Kidney epithelial cell (primary cell): ENCODE results near the gene PDIK1L. TPM values are rescaled to one million over a fixed set of nuclear protein-coding genes. Genes with fewer than 3 reads are reported as not detected.
A peak's percentile ranks its signal among the peaks of the same experiment; 100 is the strongest.

Source experiments
- DNase-seq: peaks from one replicate; pipeline ENCODE4 v3.0.0-alpha.2; 2010; ENCODE audit warnings: low read depth
- H3K27me3 ChIP-seq: 2 replicates; pipeline ENCODE4 v1.6.0; 2011; ENCODE audit warnings: low read length; ENCODE audit not compliant: control insufficient read depth, insufficient read depth
- H3K36me3 ChIP-seq: 2 replicates; pipeline ENCODE4 v1.5.1; 2011; ENCODE audit warnings: low read length; ENCODE audit not compliant: control insufficient read depth, insufficient read depth
- H3K4me3 ChIP-seq: 2 replicates; pipeline ENCODE4 v1.5.1; 2011; ENCODE audit warnings: low read depth, mild to moderate bottlenecking, control low read depth, low read length
- CTCF ChIP-seq: IDR thresholded peaks from 2 replicates; pipeline ENCODE4 v1.5.1; 2011; ENCODE audit warnings: mild to moderate bottlenecking, moderate library complexity, low read length, control low read depth, inconsistent platforms; ENCODE audit not compliant: insufficient read depth, poor library complexity, severe bottlenecking
- total RNA-seq: library from RNA; depleted of rRNA; stranded (reverse); fragments of >200 nt; gene quantifications from 2 replicates; pipeline ENCODE4 v1.2.3, GENCODE V29; 2015

Gene PDIK1L
- total RNA-seq, 1 donor from 2014 or later = 6.6 TPM

GRCh38 chr1:26110731-26111529 lies 694 bp upstream of the PDIK1L start:
- no peaks in the 10 kb centered on the region for H3K36me3 ChIP-seq
- no peaks in the 10 kb centered on the region for H3K27me3 ChIP-seq
- no peak for TF ChIP-seq CTCF
- no peak for DNase-seq
- H3K4me3 ChIP-seq = peak overlapping the region; percentile 98

GRCh38 chr1:26112407-26112775 lies 767 bp downstream of the PDIK1L start:
- TF ChIP-seq CTCF = no peak
- Histone ChIP-seq H3K36me3 (no peaks in the 10 kb centered on the region), H3K4me3 (peak overlapping the region; percentile 98), H3K27me3 (no peaks in the 10 kb centered on the region)
- no peak for DNase-seq

GRCh38 chr1:26114165-26114927 lies 2.7 kb downstream of the PDIK1L start:
- Histone ChIP-seq H3K27me3 (no peaks in the 10 kb centered on the region), H3K36me3 (no peaks in the 10 kb centered on the region), H3K4me3 (no peak overlapping the region)
- TF ChIP-seq CTCF = no peak
- DNase-seq = no peak

- no peak overlapping the region for H3K4me3 ChIP-seq
- no peaks in the 10 kb centered on the region for H3K27me3 ChIP-seq
- no peak for TF ChIP-seq CTCF
- H3K36me3 ChIP-seq = no peaks in the 10 kb centered on the region
- no peak for DNase-seq
Measured at GRCh38 chr1:26119892-26120608, 8.4 kb downstream of the PDIK1L start.

- DNase-seq = no peak
- H3K36me3 ChIP-seq = no peaks in the 10 kb centered on the region
- no peak for TF ChIP-seq CTCF
- H3K4me3 ChIP-seq = no peak overlapping the region
- H3K27me3 ChIP-seq = no peaks in the 10 kb centered on the region
Measured at GRCh38 chr1:26121854-26122773, 10.5 kb downstream of the PDIK1L start.
